HG03520 (cell line): ENCODE data around the gene P2RX4.
A peak's percentile ranks its signal among the peaks of the same experiment; 100 is the strongest.
"Not testable (repeated sequence)": the region's sequence is repeated elsewhere in the genome, so short reads cannot be mapped to it uniquely, and the experiment has no call there.

Experiments used
- ATAC-seq: cut with Tn5 transposase; IDR thresholded peaks from one replicate; pipeline ENCODE4 v1.9.1; 2021; ENCODE audit warnings: mild to moderate bottlenecking, moderate library complexity; ENCODE audit not compliant: unreplicated experiment

The P2RX4 gene

GRCh38 chr12:121240484-121241101 lies 30.7 kb downstream of the P2RX4 start:
- ATAC-seq: no peak

- no peak for ATAC-seq
Measured at GRCh38 chr12:121241156-121241970, 31.4 kb downstream of the P2RX4 start.

GRCh38 chr12:121245031-121245430 lies 35.1 kb downstream of the P2RX4 start:
- ATAC-seq: no peak

- no peak for ATAC-seq
Measured at GRCh38 chr12:121245951-121246350, 36.0 kb downstream of the P2RX4 start.

- ATAC-seq: no peak
Measured at GRCh38 chr12:121246893-121247557, 37.1 kb downstream of the P2RX4 start.

- ATAC-seq: peak; percentile 76
Measured at GRCh38 chr12:121248622-121249021, 38.7 kb downstream of the P2RX4 start.

- no peak for ATAC-seq
Measured at GRCh38 chr12:121250359-121250758, 40.4 kb downstream of the P2RX4 start.

- no peak for ATAC-seq
Measured at GRCh38 chr12:121251838-121252237, 41.9 kb downstream of the P2RX4 start.

GRCh38 chr12:121252712-121253345 lies 42.9 kb downstream of the P2RX4 start:
- ATAC-seq: no peak

GRCh38 chr12:121253638-121254335 lies 43.9 kb downstream of the P2RX4 start:
- ATAC-seq: no peak

- ATAC-seq: no peak
Measured at GRCh38 chr12:121255433-121255832, 45.5 kb downstream of the P2RX4 start.

GRCh38 chr12:121257704-121258449 lies 47.9 kb downstream of the P2RX4 start:
- not testable (repeated sequence) for ATAC-seq

GRCh38 chr12:121259074-121259473 lies 49.1 kb downstream of the P2RX4 start:
- ATAC-seq: no peak

- no peak for ATAC-seq
Measured at GRCh38 chr12:121260091-121260490, 50.2 kb downstream of the P2RX4 start.

- no peak for ATAC-seq
Measured at GRCh38 chr12:121261398-121261797, 51.5 kb downstream of the P2RX4 start.

- no peak for ATAC-seq
Measured at GRCh38 chr12:121263206-121263935, 53.4 kb downstream of the P2RX4 start.

GRCh38 chr12:121264135-121264534 lies 54.2 kb downstream of the P2RX4 start:
- ATAC-seq: no peak

- no peak for ATAC-seq
Measured at GRCh38 chr12:121264951-121265515, 55.1 kb downstream of the P2RX4 start.

GRCh38 chr12:121267822-121268221 lies 57.9 kb downstream of the P2RX4 start:
- no peak for ATAC-seq
